IPS DF 19.7 (cell line): ENCODE data around the gene CYSTM1.

Experiments
- DNase-seq: peaks from one replicate; pipeline ENCODE4 v3.0.0-alpha.2; 2013; ENCODE audit warnings: low read depth, low spot score

The CYSTM1 gene

DNA sequence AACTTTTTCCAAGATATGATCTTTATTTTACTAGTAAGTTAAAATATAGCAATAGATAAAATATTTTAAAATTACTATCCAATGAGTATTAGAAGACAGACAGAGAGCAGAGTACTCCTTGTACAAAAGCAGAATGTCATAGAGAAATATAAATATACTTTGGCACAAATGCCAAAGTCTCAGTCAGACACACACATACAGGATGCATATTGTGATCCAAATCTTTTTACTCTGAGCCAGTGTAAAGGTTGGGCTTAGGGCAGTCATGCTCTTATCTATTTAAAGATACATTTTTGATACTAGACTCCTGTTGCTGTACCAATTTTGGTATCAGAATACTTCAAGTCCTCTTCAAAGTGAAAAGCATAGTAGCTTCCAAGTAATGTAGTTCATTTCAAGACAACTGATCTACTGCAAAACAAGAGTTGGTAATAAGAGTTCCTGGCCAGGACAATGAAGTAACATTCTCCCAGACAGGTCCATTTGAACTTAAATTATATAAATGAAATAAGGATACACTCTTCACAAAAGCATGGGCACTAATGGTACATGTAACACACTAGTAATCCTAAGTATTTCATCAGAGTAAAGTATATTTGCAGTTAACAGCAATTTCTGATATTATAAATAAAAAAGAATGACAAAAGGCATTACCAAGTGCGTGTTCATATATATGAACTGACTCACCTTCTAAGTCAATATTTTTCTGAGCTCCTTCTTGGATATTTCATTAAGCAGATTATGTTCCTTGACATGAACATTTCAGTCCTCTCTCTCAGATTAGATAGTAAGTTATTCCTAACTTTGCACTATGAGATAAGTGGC lies 117.4 kb downstream of the CYSTM1 start:
- no peak for DNase-seq
